Measurements from ENCODE around the gene AGBL4. TPM values are rescaled to one million over a fixed set of nuclear protein-coding genes. Genes with fewer than 3 reads are reported as not detected.

AGBL4 gene
- total RNA-seq, 2 donors from 2014 or later, result not detected

GRCh38 chr1:48667782-48668181, 1356.0 kb downstream of the AGBL4 start:
- H3K4me1 ChIP-seq (ENCODE audit: control insufficient read depth in 1 of 2, low read depth in 2 of 2), result no peaks in the 10 kb centered on the region
- H3K9me3 ChIP-seq, result no peaks in the 10 kb centered on the region
- DNase-seq (ENCODE audit: low spot score) (no peak), ATAC-seq (ENCODE audit: insufficient number of reproducible peaks, low FRiP score, low read depth) (no peak)
- no peaks in the 10 kb centered on the region for H3K27me3 ChIP-seq (replicated peaks; ENCODE audit: insufficient read depth)
- H3K27ac ChIP-seq, result no peak overlapping the region
- H3K4me3 ChIP-seq, result no peak overlapping the region
- no peaks in the 10 kb centered on the region for H3K36me3 ChIP-seq
- no peak for TF ChIP-seq CTCF (IDR thresholded peaks at IDR 0.05)

GRCh38 chr1:48665708-48666407, 1357.9 kb downstream of the AGBL4 start:
- Histone ChIP-seq H3K9me3 (no peaks in the 10 kb centered on the region), H3K4me1 (ENCODE audit: control insufficient read depth in 1 of 2, low read depth in 2 of 2) (no peaks in the 10 kb centered on the region), H3K27me3 (replicated peaks; ENCODE audit: insufficient read depth) (no peaks in the 10 kb centered on the region), H3K36me3 (no peaks in the 10 kb centered on the region), H3K4me3 (no peak overlapping the region), H3K27ac (no peak overlapping the region)
- DNase-seq (ENCODE audit: low spot score), result no peak
- TF ChIP-seq CTCF (IDR thresholded peaks at IDR 0.05), result no peak
- ATAC-seq (ENCODE audit: insufficient number of reproducible peaks, low FRiP score, low read depth), result no peak

- DNase-seq (ENCODE audit: low spot score) (no peak), ATAC-seq (ENCODE audit: insufficient number of reproducible peaks, low FRiP score, low read depth) (no peak)
- Histone ChIP-seq H3K9me3 (no peaks in the 10 kb centered on the region), H3K36me3 (no peaks in the 10 kb centered on the region), H3K27ac (no peak overlapping the region), H3K4me3 (no peak overlapping the region), H3K4me1 (ENCODE audit: control insufficient read depth in 1 of 2, low read depth in 2 of 2) (no peaks in the 10 kb centered on the region), H3K27me3 (replicated peaks; ENCODE audit: insufficient read depth) (no peaks in the 10 kb centered on the region)
- no peak for TF ChIP-seq CTCF (IDR thresholded peaks at IDR 0.05)
Measured at GRCh38 chr1:48661726-48662463, 1361.9 kb downstream of the AGBL4 start.

GRCh38 chr1:48659801-48660200, 1364.0 kb downstream of the AGBL4 start:
- no peak overlapping the region for H3K27ac ChIP-seq
- H3K9me3 ChIP-seq, result no peaks in the 10 kb centered on the region
- H3K27me3 ChIP-seq (replicated peaks; ENCODE audit: insufficient read depth), result no peaks in the 10 kb centered on the region
- ATAC-seq (ENCODE audit: insufficient number of reproducible peaks, low FRiP score, low read depth) (no peak), DNase-seq (ENCODE audit: low spot score) (no peak)
- no peaks in the 10 kb centered on the region for H3K36me3 ChIP-seq
- H3K4me1 ChIP-seq (ENCODE audit: control insufficient read depth in 1 of 2, low read depth in 2 of 2), result no peaks in the 10 kb centered on the region
- TF ChIP-seq CTCF (IDR thresholded peaks at IDR 0.05), result no peak
- no peak overlapping the region for H3K4me3 ChIP-seq

GRCh38 chr1:48657413-48657812, 1366.3 kb downstream of the AGBL4 start:
- Histone ChIP-seq H3K9me3 (no peaks in the 10 kb centered on the region), H3K4me1 (ENCODE audit: control insufficient read depth in 1 of 2, low read depth in 2 of 2) (no peaks in the 10 kb centered on the region), H3K36me3 (no peaks in the 10 kb centered on the region), H3K27me3 (replicated peaks; ENCODE audit: insufficient read depth) (no peaks in the 10 kb centered on the region), H3K4me3 (no peak overlapping the region), H3K27ac (no peak overlapping the region)
- DNase-seq (ENCODE audit: low spot score) (no peak), ATAC-seq (ENCODE audit: insufficient number of reproducible peaks, low FRiP score, low read depth) (no peak)
- TF ChIP-seq CTCF (IDR thresholded peaks at IDR 0.05), result no peak
